ENCODE measurements around the gene CHTOP. TPM values are rescaled to one million over a fixed set of nuclear protein-coding genes. Genes with fewer than 3 reads are reported as not detected.
"Not testable (repeated sequence)": the region's sequence is repeated elsewhere in the genome, so short reads cannot be mapped to it uniquely, and the experiment has no call there.

The CHTOP gene
- total and polyA plus RNA-seq, 3 donors from 2014 or later: 86.1 to 101 (median 87.8) TPM

DNA sequence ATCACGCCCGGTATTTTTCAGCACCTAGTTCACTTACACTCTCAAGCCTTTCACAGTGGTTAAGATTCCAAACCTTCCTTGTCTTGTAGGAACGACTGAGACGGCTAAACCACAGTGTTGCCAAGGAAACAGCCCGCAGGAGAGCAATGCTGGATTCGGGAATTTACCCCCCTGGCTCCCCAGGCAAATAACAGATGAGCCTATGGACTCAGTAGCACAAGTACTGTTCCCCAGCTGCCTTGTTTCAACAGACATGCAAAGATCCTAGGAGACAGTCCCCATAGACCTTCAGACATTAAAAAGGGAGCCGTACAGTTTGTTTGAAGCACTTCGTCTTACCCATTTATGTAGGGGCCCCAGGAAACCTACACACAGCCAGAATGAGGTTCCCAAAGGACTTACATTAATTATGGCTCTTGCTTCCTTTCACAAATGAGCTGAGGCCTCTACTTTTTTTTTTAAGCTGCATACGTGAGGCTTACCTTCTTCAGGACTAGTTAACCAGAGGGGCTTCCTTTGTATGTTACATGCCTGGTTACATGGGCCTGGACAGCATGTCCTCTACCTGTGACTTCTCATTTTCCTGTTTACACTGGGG is 27.3 kb downstream of the CHTOP start:
- H3K9me3 ChIP-seq: no peaks in the 10 kb centered on the region
- H3K36me3 ChIP-seq (ENCODE audit: low read depth, missing control alignments): no peaks in the 10 kb centered on the region
- no peaks in the 10 kb centered on the region for H3K27me3 ChIP-seq
- WGBS, 2 donors: 57 to 64% methylated on average over 9 of the region's 9 CpGs
- H3K27ac ChIP-seq: no peak overlapping the region
- no peak for DNase-seq
- intact Hi-C loops (cut with DNase I; ENCODE audit: low total_unique reads): no loop called here
- H3K4me3 ChIP-seq: no peak overlapping the region
- peaks cover 5% of the 10 kb centered on the region for H3K4me1 ChIP-seq
- TF ChIP-seq POLR2A (IDR thresholded peaks at IDR 0.05): no peak
- TF ChIP-seq, protein P1, sequence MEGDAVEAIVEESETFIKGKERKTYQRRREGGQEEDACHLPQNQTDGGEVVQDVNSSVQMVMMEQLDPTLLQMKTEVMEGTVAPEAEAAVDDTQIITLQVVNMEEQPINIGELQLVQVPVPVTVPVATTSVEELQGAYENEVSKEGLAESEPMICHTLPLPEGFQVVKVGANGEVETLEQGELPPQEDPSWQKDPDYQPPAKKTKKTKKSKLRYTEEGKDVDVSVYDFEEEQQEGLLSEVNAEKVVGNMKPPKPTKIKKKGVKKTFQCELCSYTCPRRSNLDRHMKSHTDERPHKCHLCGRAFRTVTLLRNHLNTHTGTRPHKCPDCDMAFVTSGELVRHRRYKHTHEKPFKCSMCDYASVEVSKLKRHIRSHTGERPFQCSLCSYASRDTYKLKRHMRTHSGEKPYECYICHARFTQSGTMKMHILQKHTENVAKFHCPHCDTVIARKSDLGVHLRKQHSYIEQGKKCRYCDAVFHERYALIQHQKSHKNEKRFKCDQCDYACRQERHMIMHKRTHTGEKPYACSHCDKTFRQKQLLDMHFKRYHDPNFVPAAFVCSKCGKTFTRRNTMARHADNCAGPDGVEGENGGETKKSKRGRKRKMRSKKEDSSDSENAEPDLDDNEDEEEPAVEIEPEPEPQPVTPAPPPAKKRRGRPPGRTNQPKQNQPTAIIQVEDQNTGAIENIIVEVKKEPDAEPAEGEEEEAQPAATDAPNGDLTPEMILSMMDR (IDR thresholded peaks at IDR 0.05): no peak

DNA sequence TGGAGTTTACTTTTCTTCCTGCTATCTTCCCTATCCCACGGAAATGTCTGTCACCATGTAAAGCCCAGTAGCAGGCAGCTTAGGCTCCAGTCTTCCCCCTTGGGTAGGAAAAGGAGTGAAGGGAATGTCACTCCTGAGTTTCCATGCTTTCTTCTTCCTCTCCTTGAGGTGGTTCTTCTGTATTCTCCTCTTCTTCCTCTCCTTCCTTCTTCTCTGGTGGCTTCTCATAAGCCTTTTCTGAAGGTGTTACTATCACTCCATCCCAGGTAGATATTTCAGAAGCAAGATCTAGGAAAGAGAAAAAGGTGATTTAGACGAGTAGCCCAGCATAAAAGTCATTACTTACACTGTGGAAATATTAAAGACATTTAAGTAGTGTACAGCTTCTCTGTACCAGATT is 28.4 kb downstream of the CHTOP start:
- no peak for TF ChIP-seq POLR2A (IDR thresholded peaks at IDR 0.05)
- TF ChIP-seq, protein P1 (IDR thresholded peaks at IDR 0.05): no peak
- WGBS, 2 donors: 48 to 55% methylated on average over 2 of the region's 2 CpGs
- Histone ChIP-seq H3K27ac (no peak overlapping the region), H3K27me3 (no peaks in the 10 kb centered on the region), H3K4me1 (peaks cover 5% of the 10 kb centered on the region), H3K9me3 (no peaks in the 10 kb centered on the region), H3K36me3 (ENCODE audit: low read depth, missing control alignments) (no peaks in the 10 kb centered on the region), H3K4me3 (no peak overlapping the region)
- DNase-seq: no peak
- intact Hi-C loops (cut with DNase I; ENCODE audit: low total_unique reads): no loop called here

DNA sequence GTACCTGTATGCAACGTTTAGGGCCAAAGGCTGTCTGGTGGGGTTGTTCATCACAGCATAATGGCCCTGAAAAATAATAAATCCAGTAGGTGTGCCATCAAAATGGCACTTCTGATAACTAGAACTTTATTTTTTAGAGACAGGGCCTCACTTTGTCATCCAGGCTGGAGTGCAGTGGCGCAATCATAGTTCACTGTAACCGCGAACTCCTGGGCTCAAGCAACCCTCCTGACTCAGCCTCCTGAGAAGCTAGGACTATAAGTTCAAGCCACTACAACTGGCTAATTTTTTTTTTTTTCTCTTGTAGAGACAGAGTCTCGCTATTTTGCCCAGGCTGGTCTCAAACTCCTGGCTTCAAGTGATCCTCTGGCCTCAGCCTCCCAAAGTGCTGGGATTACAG is 29.3 kb downstream of the CHTOP start:
- WGBS, 2 donors: 78 to 88% methylated on average over 5 of the region's 5 CpGs
- H3K4me3 ChIP-seq: no peak overlapping the region
- H3K36me3 ChIP-seq (ENCODE audit: low read depth, missing control alignments): no peaks in the 10 kb centered on the region
- H3K9me3 ChIP-seq: no peaks in the 10 kb centered on the region
- no peak for DNase-seq
- no peaks in the 10 kb centered on the region for H3K27me3 ChIP-seq
- no peak for TF ChIP-seq POLR2A (IDR thresholded peaks at IDR 0.05)
- TF ChIP-seq, protein P1 (IDR thresholded peaks at IDR 0.05): no peak
- H3K27ac ChIP-seq: no peak overlapping the region
- peaks cover 5% of the 10 kb centered on the region for H3K4me1 ChIP-seq
- intact Hi-C loops (cut with DNase I; ENCODE audit: low total_unique reads): no loop called here

DNA sequence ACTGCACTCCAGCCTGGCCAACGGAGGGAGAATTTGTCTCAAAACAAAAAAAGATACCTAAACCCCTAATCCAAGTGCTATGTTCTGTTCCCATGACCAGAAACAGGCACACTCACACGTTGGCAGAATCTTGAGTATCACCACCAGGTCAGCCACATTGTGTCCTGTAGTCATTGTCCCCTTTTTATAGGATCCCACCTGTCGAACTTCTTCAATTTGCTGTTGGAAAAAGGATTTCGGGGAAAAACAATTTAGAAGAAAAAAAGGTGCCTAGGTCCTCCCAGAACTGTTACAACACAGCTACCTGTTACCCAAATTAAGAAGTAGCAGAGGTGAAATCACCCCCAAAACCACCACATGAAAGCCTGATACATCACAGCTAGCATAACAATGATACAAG is 33.6 kb downstream of the CHTOP start:
- no peak for DNase-seq
- TF ChIP-seq POLR2A (IDR thresholded peaks at IDR 0.05): no peak
- TF ChIP-seq, protein P1 (IDR thresholded peaks at IDR 0.05): no peak
- peaks cover 9% of the 10 kb centered on the region for H3K4me1 ChIP-seq
- H3K27me3 ChIP-seq: no peaks in the 10 kb centered on the region
- H3K36me3 ChIP-seq (ENCODE audit: low read depth, missing control alignments): no peaks in the 10 kb centered on the region
- intact Hi-C loops (cut with DNase I; ENCODE audit: low total_unique reads): no loop called here
- no peaks in the 10 kb centered on the region for H3K9me3 ChIP-seq
- no peak overlapping the region for H3K4me3 ChIP-seq
- no peak overlapping the region for H3K27ac ChIP-seq
- WGBS, 2 donors: 81 to 82% methylated on average over 4 of the region's 4 CpGs

DNA sequence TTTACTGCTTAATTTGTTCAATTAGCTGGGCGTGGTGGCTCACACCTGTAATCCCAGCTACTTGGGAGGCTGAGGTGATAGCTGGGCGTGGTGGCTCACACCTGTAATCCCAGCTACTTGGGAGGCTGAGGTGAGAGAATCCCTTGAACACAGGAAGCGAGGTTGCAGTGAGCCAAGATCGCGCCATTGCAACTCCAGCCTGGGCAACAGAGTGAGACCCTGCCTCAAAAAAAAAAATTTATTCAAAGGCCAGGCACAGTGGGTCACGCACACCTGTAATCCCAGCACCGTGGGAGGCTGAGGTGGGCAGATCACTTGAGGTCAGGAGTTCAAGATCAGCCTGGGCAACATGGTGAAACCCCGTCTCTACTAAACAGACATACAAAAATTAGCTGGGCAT is 34.8 kb downstream of the CHTOP start:
- H3K36me3 ChIP-seq (ENCODE audit: low read depth, missing control alignments); H3K27ac ChIP-seq; H3K4me3 ChIP-seq; H3K9me3 ChIP-seq; H3K4me1 ChIP-seq; DNase-seq; intact Hi-C loops (cut with DNase I; ENCODE audit: low total_unique reads); H3K27me3 ChIP-seq: not testable (repeated sequence)
- WGBS, 2 donors: 91 to 96% methylated on average over 8 of the region's 8 CpGs
